Vagina (tissue), 2 donors: Measurements from ENCODE around the gene PCLAF. TPM values are rescaled to one million over a fixed set of nuclear protein-coding genes. Genes with fewer than 3 reads are reported as not detected.
"Not testable (repeated sequence)": the region's sequence is repeated elsewhere in the genome, so short reads cannot be mapped to it uniquely, and the experiment has no call there.

Experiments used
- DNase-seq, 2 donors: peaks; one replicate each; pipeline ENCODE4 v3.0.0-alpha.2; 2017; ENCODE audit errors: extremely low spot score in 2 of 2
- H3K27ac ChIP-seq: fragments of 200-600 bp; sonication (generic); one replicate; pipeline ENCODE4 v1.5.1; 2019
- H3K27me3 ChIP-seq: fragments of 200-600 bp; sonication (generic); one replicate; pipeline ENCODE4 v1.5.1; 2019
- H3K36me3 ChIP-seq, 2 donors: fragments of 200-600 bp; sonication (generic); one replicate each; pipeline ENCODE4 v1.5.1; 2017 to 2019
- H3K4me1 ChIP-seq: fragments of 200-600 bp; sonication (generic); one replicate; pipeline ENCODE4 v1.5.1; 2019
- H3K4me3 ChIP-seq, 2 donors: fragments of 200-600 bp; sonication (generic); 1 replicate in 1 of 2; 2 replicates in 1 of 2; pipeline ENCODE4 v1.5.1; 2016 to 2019
- H3K9me3 ChIP-seq: fragments of 200-600 bp; sonication (generic); one replicate; pipeline ENCODE4 v1.5.1; 2019
- POLR2A ChIP-seq, 2 donors: fragments of 450-650 bp; IDR thresholded peaks; one replicate each; pipeline ENCODE4 v1.6.1; 2017; ENCODE audit warnings: antibody characterized with exemption in 2 of 2, mild to moderate bottlenecking in 2 of 2, moderate library complexity in 2 of 2
- POLR2AphosphoS5 ChIP-seq, 2 donors: sonication (generic); formaldehyde crosslinking; IDR thresholded peaks; one replicate each; pipeline ENCODE4 v1.9.0; 2017; ENCODE audit warnings: antibody characterized with exemption in 2 of 2, mild to moderate bottlenecking in 2 of 2, low read depth in 1 of 2; ENCODE audit not compliant: insufficient read depth in 1 of 2
- intact Hi-C: fragments of 100-400 bp; cut with DNase I; formaldehyde crosslinking; loops from one replicate; pipeline ENCODE4 v1.15.1; 2023
- total RNA-seq: library from RNA; depleted of rRNA; stranded (reverse); fragments of >200 nt; gene quantifications from one replicate; pipeline ENCODE4 v1.2.3, GENCODE V29; 2016
- TF ChIP-seq, protein P1 (sequence below), 3 experiments: fragments of 450-650 bp in 2 of 3; fragments of 200-600 bp in 1 of 3; sonication (generic) in 1 of 3; IDR thresholded peaks; one replicate each; pipeline ENCODE4 v1.5.1; 2017 to 2019; ENCODE audit warnings: antibody characterized with exemption in 3 of 3, mild to moderate bottlenecking in 2 of 3, moderate library complexity in 2 of 3

PCLAF gene
- total RNA-seq, 1 donor from 2014 or later = 8.1 TPM

DNA sequence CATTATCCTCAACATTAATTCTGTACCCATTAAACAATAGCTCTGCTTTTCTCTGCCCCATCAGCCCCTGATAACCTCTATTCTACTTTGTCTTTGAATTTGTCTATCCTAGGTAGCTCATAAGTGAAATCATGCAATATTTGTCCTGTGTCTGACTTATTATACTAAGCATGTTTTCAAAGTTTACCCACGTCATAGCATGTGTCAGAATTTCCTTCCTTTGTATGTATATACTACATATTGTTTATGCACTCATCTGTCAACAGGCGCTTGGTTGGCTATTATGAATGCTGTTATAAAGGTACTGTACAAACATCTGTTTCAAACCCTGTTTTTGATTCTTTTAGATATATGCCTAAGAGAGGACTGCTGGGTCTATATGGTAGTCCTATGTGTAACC, 43.5 kb downstream of the PCLAF start:
- peaks cover 9% of the 10 kb centered on the region for H3K4me1 ChIP-seq
- DNase-seq = no peak
- intact Hi-C loops = no loop called here
- H3K4me3 ChIP-seq = no peak overlapping the region
- TF ChIP-seq, protein P1, sequence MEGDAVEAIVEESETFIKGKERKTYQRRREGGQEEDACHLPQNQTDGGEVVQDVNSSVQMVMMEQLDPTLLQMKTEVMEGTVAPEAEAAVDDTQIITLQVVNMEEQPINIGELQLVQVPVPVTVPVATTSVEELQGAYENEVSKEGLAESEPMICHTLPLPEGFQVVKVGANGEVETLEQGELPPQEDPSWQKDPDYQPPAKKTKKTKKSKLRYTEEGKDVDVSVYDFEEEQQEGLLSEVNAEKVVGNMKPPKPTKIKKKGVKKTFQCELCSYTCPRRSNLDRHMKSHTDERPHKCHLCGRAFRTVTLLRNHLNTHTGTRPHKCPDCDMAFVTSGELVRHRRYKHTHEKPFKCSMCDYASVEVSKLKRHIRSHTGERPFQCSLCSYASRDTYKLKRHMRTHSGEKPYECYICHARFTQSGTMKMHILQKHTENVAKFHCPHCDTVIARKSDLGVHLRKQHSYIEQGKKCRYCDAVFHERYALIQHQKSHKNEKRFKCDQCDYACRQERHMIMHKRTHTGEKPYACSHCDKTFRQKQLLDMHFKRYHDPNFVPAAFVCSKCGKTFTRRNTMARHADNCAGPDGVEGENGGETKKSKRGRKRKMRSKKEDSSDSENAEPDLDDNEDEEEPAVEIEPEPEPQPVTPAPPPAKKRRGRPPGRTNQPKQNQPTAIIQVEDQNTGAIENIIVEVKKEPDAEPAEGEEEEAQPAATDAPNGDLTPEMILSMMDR (IDR thresholded peaks at IDR 0.05) = no peak
- no peak for TF ChIP-seq POLR2A (IDR thresholded peaks at IDR 0.05)
- no peak for TF ChIP-seq POLR2AphosphoS5 (IDR thresholded peaks at IDR 0.05; ENCODE audit: insufficient read depth in 1 of 2, low read depth in 1 of 2)
- no peaks in the 10 kb centered on the region for H3K27me3 ChIP-seq
- no peaks in the 10 kb centered on the region for H3K36me3 ChIP-seq
- no peaks in the 10 kb centered on the region for H3K9me3 ChIP-seq
- no peak overlapping the region for H3K27ac ChIP-seq

DNA sequence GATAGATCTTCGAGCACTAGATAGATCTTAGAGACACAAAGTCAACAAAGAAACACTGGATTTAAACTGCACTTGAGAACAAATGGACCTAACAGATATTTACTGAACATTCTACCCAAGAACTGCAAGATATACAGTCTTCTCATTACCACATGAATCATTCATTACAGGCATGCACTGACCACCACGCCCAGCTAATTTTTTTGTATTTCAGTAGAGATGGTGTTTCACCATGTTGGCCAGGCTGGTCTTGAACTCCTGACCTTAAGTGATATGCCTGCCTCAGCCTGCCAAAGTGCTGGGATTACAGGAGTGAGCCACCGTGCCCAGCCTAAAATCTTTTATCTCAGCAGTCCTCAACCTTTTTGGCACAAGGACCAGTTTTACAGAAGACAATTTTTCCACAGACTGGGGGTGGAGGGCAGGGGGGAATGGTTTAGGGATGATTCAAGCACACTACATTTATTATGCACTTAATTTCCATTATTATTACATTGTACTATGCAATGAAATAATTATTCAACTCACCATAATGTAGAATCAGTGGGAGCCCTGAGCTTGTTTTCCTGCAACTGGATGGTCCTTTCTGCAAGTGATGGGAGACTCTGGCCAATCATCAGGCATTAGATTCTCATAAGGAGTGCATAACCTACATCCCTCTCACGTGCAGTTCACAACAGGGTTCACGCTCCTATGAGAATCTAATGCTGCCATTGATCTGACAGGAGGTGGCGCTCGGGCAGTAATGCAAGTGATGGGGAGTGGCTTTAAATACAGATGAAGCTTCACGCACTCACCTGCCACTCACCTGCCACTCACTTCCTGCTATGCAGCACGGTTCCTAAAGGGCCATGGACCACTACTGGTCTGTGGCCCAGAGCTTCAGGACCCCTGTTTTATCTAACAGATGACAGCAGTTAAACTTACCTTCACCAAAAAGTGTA, 47.0 kb downstream of the PCLAF start:
- Histone ChIP-seq H3K36me3 (no peaks in the 10 kb centered on the region), H3K27ac (no peak overlapping the region), H3K4me3 (no peak overlapping the region), H3K4me1 (peaks cover 9% of the 10 kb centered on the region), H3K9me3 (no peaks in the 10 kb centered on the region), H3K27me3 (no peaks in the 10 kb centered on the region)
- TF ChIP-seq POLR2AphosphoS5 (IDR thresholded peaks at IDR 0.05; ENCODE audit: insufficient read depth in 1 of 2, low read depth in 1 of 2) (no peak), POLR2A (IDR thresholded peaks at IDR 0.05) (no peak)
- TF ChIP-seq, protein P1 (IDR thresholded peaks at IDR 0.05) = no peak
- DNase-seq = no peak
- intact Hi-C loops = no loop called here

- Histone ChIP-seq H3K4me3 (no peak overlapping the region), H3K36me3 (no peaks in the 10 kb centered on the region), H3K4me1 (peaks cover 9% of the 10 kb centered on the region), H3K9me3 (no peaks in the 10 kb centered on the region), H3K27me3 (no peaks in the 10 kb centered on the region), H3K27ac (no peak overlapping the region)
- intact Hi-C loops = no loop called here
- TF ChIP-seq, protein P1 (IDR thresholded peaks at IDR 0.05) = no peak
- TF ChIP-seq POLR2AphosphoS5 (IDR thresholded peaks at IDR 0.05; ENCODE audit: insufficient read depth in 1 of 2, low read depth in 1 of 2) (no peak), POLR2A (IDR thresholded peaks at IDR 0.05) (no peak)
- no peak for DNase-seq
Measured at GRCh38 chr15:64333516-64333915, 47.7 kb downstream of the PCLAF start.

DNA sequence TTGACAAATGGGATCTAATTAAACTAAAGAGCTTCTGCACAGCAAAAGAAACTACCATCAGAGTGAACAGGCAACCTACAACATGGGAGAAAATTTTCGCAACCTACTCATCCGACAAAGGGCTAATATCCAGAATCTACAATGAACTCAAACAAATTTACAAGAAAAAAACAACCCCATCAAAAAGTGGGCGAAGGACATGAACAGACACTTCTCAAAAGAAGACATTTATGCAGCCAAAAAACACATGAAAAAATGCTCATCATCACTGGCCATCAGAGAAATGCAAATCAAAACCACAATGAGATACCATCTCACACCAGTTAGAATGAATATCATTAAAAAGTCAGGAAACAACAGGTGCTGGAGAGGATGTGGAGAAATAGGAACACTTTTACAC, 49.6 kb downstream of the PCLAF start:
- H3K4me1 ChIP-seq, DNase-seq, H3K9me3 ChIP-seq, H3K36me3 ChIP-seq, H3K27ac ChIP-seq, intact Hi-C loops, H3K4me3 ChIP-seq, H3K27me3 ChIP-seq: not testable (repeated sequence)

- H3K4me1 ChIP-seq, DNase-seq, intact Hi-C loops, H3K27ac ChIP-seq, H3K36me3 ChIP-seq, H3K27me3 ChIP-seq, H3K4me3 ChIP-seq, H3K9me3 ChIP-seq: not testable (repeated sequence)
Measured at GRCh38 chr15:64326975-64327374, 54.3 kb downstream of the PCLAF start.

- H3K36me3 ChIP-seq, intact Hi-C loops, H3K27ac ChIP-seq, H3K4me1 ChIP-seq, H3K9me3 ChIP-seq, H3K4me3 ChIP-seq, H3K27me3 ChIP-seq, DNase-seq: not testable (repeated sequence)
Measured at GRCh38 chr15:64326458-64326857, 54.8 kb downstream of the PCLAF start.
